ENCODE data around the gene ACP4. TPM values are rescaled to one million over a fixed set of nuclear protein-coding genes. Genes with fewer than 3 reads are reported as not detected.
A peak's percentile ranks its signal among the peaks of the same experiment; 100 is the strongest.

The ACP4 gene
- total RNA-seq, 1 experiment from 2014 or later: not detected

GRCh38 chr19:50796634-50797428, 6.6 kb downstream of the ACP4 start:
- H3K4me1 Mint-ChIP-seq (ENCODE audit: insufficient read depth, unreplicated experiment): peaks cover 6% of the 10 kb centered on the region
- BruUV-seq (replicated peaks): no TSS peak
- no peak overlapping the region for H3K4me3 Mint-ChIP-seq (ENCODE audit: unreplicated experiment)
- ChIA-PET CTCF (interaction anchor here (0.6 to 2.4 kb wide), 7 partner anchors 13 to 558 kb away, joined by 3 to 14 read pairs (median 3); no protein-coding TSS in a partner anchor), POLR2A (no interaction called here)
- H3K27me3 Mint-ChIP-seq (ENCODE audit: insufficient read depth, unreplicated experiment): no peaks in the 10 kb centered on the region
- H3K27ac Mint-ChIP-seq (ENCODE audit: low read depth, unreplicated experiment): peak overlapping the region; percentile 39
- no peak for TF ChIP-seq CTCF (IDR thresholded peaks at IDR 0.05; ENCODE audit: unreplicated experiment)
- intact Hi-C loops (cut with micrococcal nuclease): no loop called here
- H3K9me3 Mint-ChIP-seq (ENCODE audit: unreplicated experiment): no peaks in the 10 kb centered on the region
- peaks cover 68% of the 10 kb centered on the region for H3K36me3 Mint-ChIP-seq (ENCODE audit: insufficient read depth, unreplicated experiment)
- no peak for DNase-seq (ENCODE audit: unreplicated experiment)

GRCh38 chr19:50797429-50797780, 7.2 kb downstream of the ACP4 start:
- DNase-seq (ENCODE audit: unreplicated experiment): no peak
- POLR2A ChIA-PET: interaction anchor here (0.6 kb wide), 1 partner anchor 896 kb away, joined by 3 read pairs; no protein-coding TSS in a partner anchor
- H3K36me3 Mint-ChIP-seq (ENCODE audit: insufficient read depth, unreplicated experiment): peaks cover 74% of the 10 kb centered on the region

GRCh38 chr19:50797781-50798658, 7.8 kb downstream of the ACP4 start:
- H3K27ac Mint-ChIP-seq (ENCODE audit: low read depth, unreplicated experiment): no peak overlapping the region
- no peak for DNase-seq (ENCODE audit: unreplicated experiment)
- no peak overlapping the region for H3K4me3 Mint-ChIP-seq (ENCODE audit: unreplicated experiment)
- H3K4me1 Mint-ChIP-seq (ENCODE audit: insufficient read depth, unreplicated experiment): peaks cover 15% of the 10 kb centered on the region
- intact Hi-C loops (cut with micrococcal nuclease): no loop called here
- CTCF ChIA-PET: interaction anchor here (0.6 to 1.5 kb wide), 7 partner anchors 14 to 1084 kb away, joined by 3 to 7 read pairs (median 3); no protein-coding TSS in a partner anchor
- no TSS peak for BruUV-seq (replicated peaks)
- H3K27me3 Mint-ChIP-seq (ENCODE audit: insufficient read depth, unreplicated experiment): no peaks in the 10 kb centered on the region
- H3K9me3 Mint-ChIP-seq (ENCODE audit: unreplicated experiment): no peaks in the 10 kb centered on the region
- H3K36me3 Mint-ChIP-seq (ENCODE audit: insufficient read depth, unreplicated experiment): peaks cover 80% of the 10 kb centered on the region
- TF ChIP-seq CTCF (IDR thresholded peaks at IDR 0.05; ENCODE audit: unreplicated experiment): no peak
- POLR2A ChIA-PET: interaction anchor here (0.6 kb wide), 1 partner anchor 896 kb away, joined by 3 read pairs; no protein-coding TSS in a partner anchor

More at GRCh38 chr19:50797429-50797780, 7.2 kb downstream of the ACP4 start:
- no TSS peak for BruUV-seq (replicated peaks)
- intact Hi-C loops (cut with micrococcal nuclease): no loop called here
- Mint-ChIP-seq H3K9me3 (ENCODE audit: unreplicated experiment) (no peaks in the 10 kb centered on the region), H3K27me3 (ENCODE audit: insufficient read depth, unreplicated experiment) (no peaks in the 10 kb centered on the region), H3K4me3 (ENCODE audit: unreplicated experiment) (no peak overlapping the region), H3K27ac (ENCODE audit: low read depth, unreplicated experiment) (peak overlapping the region; percentile 39), H3K4me1 (ENCODE audit: insufficient read depth, unreplicated experiment) (peaks cover 10% of the 10 kb centered on the region)
- CTCF ChIA-PET: interaction anchor here (0.6 to 2.4 kb wide), 6 partner anchors 14 to 259 kb away, joined by 3 to 14 read pairs (median 4); no protein-coding TSS in a partner anchor
- no peak for TF ChIP-seq CTCF (IDR thresholded peaks at IDR 0.05; ENCODE audit: unreplicated experiment)

Data from MCF 10A (cell line).